ENCODE measurements around the gene CD40. TPM values are rescaled to one million over a fixed set of nuclear protein-coding genes. Genes with fewer than 3 reads are reported as not detected.

The CD40 gene
- total and polyA plus RNA-seq, 2 of the 4 experiments (the other 2 are of a cell fraction): 0.36 to 0.92 TPM

- 48% methylated on average over 2 of the region's 6 CpGs; no CpG with 5 or more reads in 1 of the 2 experiments for WGBS, 2 experiments (ENCODE audit: extremely low coverage in 2 of 2, insufficient read length in 1 of 2)
- no peak overlapping the region for H3K4ac ChIP-seq (ENCODE audit: low read depth, low read length)
- no peaks in the 10 kb centered on the region for H3K79me1 ChIP-seq (ENCODE audit: low read depth in 1 of 2, low read length in 2 of 2)
- CTCF ChIA-PET: no interaction called here
- H2BK15ac ChIP-seq (ENCODE audit: low read depth, low read length): no peak overlapping the region
- H4K91ac ChIP-seq (ENCODE audit: insufficient read depth, low read depth, low read length): no peak overlapping the region
- POLR2A ChIA-PET (ENCODE audit: unreplicated experiment): no interaction called here
- no peak overlapping the region for H2AK5ac ChIP-seq (ENCODE audit: low read depth, low read length)
- no peak overlapping the region for H4K8ac ChIP-seq (ENCODE audit: low read depth in 2 of 2, low read length in 2 of 2)
- no peak overlapping the region for H2BK5ac ChIP-seq (ENCODE audit: low read depth, low read length, poor library complexity, severe bottlenecking)
- H2AK9ac ChIP-seq (replicated peaks; ENCODE audit: low read depth, low read length, poor library complexity): no peak overlapping the region
- no peaks in the 10 kb centered on the region for H3K4me1 ChIP-seq (ENCODE audit: control insufficient read depth, insufficient read depth, low read length)
- H2AFZ ChIP-seq (replicated peaks; ENCODE audit: low read length, poor library complexity): no peak overlapping the region
- in situ Hi-C loops (cut with MboI; ENCODE audit: low sequenced_read_pairs): no loop called here
- intact Hi-C loops (cut with micrococcal nuclease): loop anchor here (5.0 kb wide), 1 partner anchor 196 kb away; no protein-coding TSS in a partner anchor
- no peak overlapping the region for H3K23ac ChIP-seq (ENCODE audit: low read depth, low read length)
- no peak overlapping the region for H3K4me2 ChIP-seq (ENCODE audit: low read depth, low read length)
- H3K18ac ChIP-seq (ENCODE audit: low read depth, low read length): no peak overlapping the region
- no peak for TF ChIP-seq RCOR1 (IDR thresholded peaks at IDR 0.05; ENCODE audit: insufficient replicate concordance, low read length)
- no peak for TF ChIP-seq RFX5 (IDR thresholded peaks at IDR 0.05; ENCODE audit: low read depth, low read length)
- TF ChIP-seq POLR2A (IDR thresholded peaks at IDR 0.05; ENCODE audit: low read depth, low read length): no peak
- no peak for TF ChIP-seq NFE2L2 (IDR thresholded peaks at IDR 0.05; ENCODE audit: low read depth, low read length)
- no peak for TF ChIP-seq RAD21 (IDR thresholded peaks at IDR 0.05; ENCODE audit: low read length)
- TF ChIP-seq BHLHE40 (IDR thresholded peaks at IDR 0.05; ENCODE audit: low read depth, low read length): no peak
- no peak for TF ChIP-seq CTCF (conservative IDR thresholded peaks at IDR 0.05; ENCODE audit: low read depth, low read length)
- no peaks in the 10 kb centered on the region for H3K9me1 ChIP-seq (ENCODE audit: insufficient read depth, low read length)
- H4K20me1 ChIP-seq (ENCODE audit: insufficient read depth, low read length): no peaks in the 10 kb centered on the region
- H2BK120ac ChIP-seq (ENCODE audit: low read depth, low read length): no peak overlapping the region
- no peak overlapping the region for H3K56ac ChIP-seq (ENCODE audit: extremely low read depth, insufficient read depth, low read length)
- no peak overlapping the region for H2BK20ac ChIP-seq (ENCODE audit: low read depth, low read length)
- H3K27me3 ChIP-seq (ENCODE audit: control insufficient read depth, insufficient read depth, low read length): peaks cover 41% of the 10 kb centered on the region
- H3K9ac ChIP-seq (ENCODE audit: low read depth, low read length): no peak overlapping the region
- no peaks in the 10 kb centered on the region for H3K9me3 ChIP-seq (ENCODE audit: control insufficient read depth, insufficient read depth, low read length)
- H3K36me3 ChIP-seq (ENCODE audit: control insufficient read depth, insufficient read depth, low read length): no peaks in the 10 kb centered on the region
- no peak overlapping the region for H3K4me3 ChIP-seq (ENCODE audit: insufficient read depth, low read depth, low read length)
- no TSS peak for BruUV-seq (replicated peaks)
- no peak overlapping the region for H3K27ac ChIP-seq (ENCODE audit: insufficient read depth, low read length)
- H4K5ac ChIP-seq (ENCODE audit: low read depth, low read length): no peak overlapping the region
- no peak overlapping the region for H3K14ac ChIP-seq (replicated peaks; ENCODE audit: low read depth, low read length)
- DNase-seq (peak; percentile 5), ATAC-seq (ENCODE audit: low read depth) (no peak)
- dilution Hi-C loops (cut with HindIII; ENCODE audit: low sequenced_read_pairs, unreplicated experiment): no loop called here
Observed at GRCh38 chr20:46131396-46131795, 13.3 kb downstream of the CD40 start.

All from IMR-90 (cell line).